ENCODE results near the gene RAD1. TPM values are rescaled to one million over a fixed set of nuclear protein-coding genes. Genes with fewer than 3 reads are reported as not detected.

Gene RAD1
- total RNA-seq, 1 experiment from 2014 or later, result 33.4 TPM

GRCh38 chr5:34870382-34870781, 44.9 kb downstream of the RAD1 start:
- H3K9me3 Mint-ChIP-seq, result peaks cover 6% of the 10 kb centered on the region
- H3K36me3 Mint-ChIP-seq, result peaks cover 5% of the 10 kb centered on the region
- no peaks in the 10 kb centered on the region for H3K27me3 Mint-ChIP-seq (ENCODE audit: low read depth)
- ChIA-PET CTCF (no interaction called here), POLR2A (no interaction called here)
- H3K4me1 Mint-ChIP-seq, result peaks cover 27% of the 10 kb centered on the region
- no peak overlapping the region for H3K27ac Mint-ChIP-seq
- ATAC-seq, result no peak
- no peak overlapping the region for H3K4me3 Mint-ChIP-seq
- no peak for TF ChIP-seq RORB (CRISPR knock-in tag; IDR thresholded peaks at IDR 0.05)
- no peak for TF ChIP-seq OVOL2 (CRISPR knock-in tag; IDR thresholded peaks at IDR 0.05; ENCODE audit: borderline replicate concordance)
- TF ChIP-seq GTF2I (CRISPR knock-in tag; conservative IDR thresholded peaks at IDR 0.05), result no peak
- no peak for TF ChIP-seq ESRRA (CRISPR knock-in tag; IDR thresholded peaks at IDR 0.05; ENCODE audit: borderline replicate concordance)
- no peak for TF ChIP-seq ZNF281 (CRISPR knock-in tag; IDR thresholded peaks at IDR 0.05)
- no peak for TF ChIP-seq JUN (CRISPR knock-in tag; IDR thresholded peaks at IDR 0.05)
- no peak for TF ChIP-seq SMAD3 (CRISPR knock-in tag; IDR thresholded peaks at IDR 0.05; ENCODE audit: borderline replicate concordance)
- DNase-seq (ENCODE audit: low spot score), result no peak

- ChIA-PET CTCF (no interaction called here), POLR2A (interaction anchor here (1.2 kb wide), 1 partner anchor 30 kb away, joined by 4 read pairs; no protein-coding TSS in a partner anchor)
- Mint-ChIP-seq H3K36me3 (no peaks in the 10 kb centered on the region; the same call in 1 of the 2 replicates), H3K4me1 (peaks cover 38% of the 10 kb centered on the region), H3K27me3 (ENCODE audit: low read depth) (no peaks in the 10 kb centered on the region), H3K9me3 (no peaks in the 10 kb centered on the region), H3K4me3 (no peak overlapping the region), H3K27ac (no peak overlapping the region)
- no peak for TF ChIP-seq OVOL2 (CRISPR knock-in tag; IDR thresholded peaks at IDR 0.05; ENCODE audit: borderline replicate concordance)
- no peak for TF ChIP-seq NFYB (CRISPR knock-in tag; conservative IDR thresholded peaks at IDR 0.05; ENCODE audit: low read depth)
- no peak for TF ChIP-seq NR1H2 (CRISPR knock-in tag; IDR thresholded peaks at IDR 0.05)
- no peak for TF ChIP-seq PRRX2 (CRISPR knock-in tag; IDR thresholded peaks at IDR 0.05)
- TF ChIP-seq E2F4 (CRISPR knock-in tag; IDR thresholded peaks at IDR 0.05; ENCODE audit: borderline replicate concordance, low read depth), result no peak
- TF ChIP-seq RELA (CRISPR knock-in tag; IDR thresholded peaks at IDR 0.05; ENCODE audit: borderline replicate concordance), result no peak
- DNase-seq (ENCODE audit: low spot score) (no peak), ATAC-seq (no peak)
Observed at GRCh38 chr5:34869256-34869655, 46.0 kb downstream of the RAD1 start.

- DNase-seq (ENCODE audit: low spot score) (no peak), ATAC-seq (no peak)
- CTCF ChIA-PET, result no interaction called here
- Mint-ChIP-seq H3K9me3 (no peaks in the 10 kb centered on the region), H3K4me1 (peaks cover 43% of the 10 kb centered on the region), H3K4me3 (no peak overlapping the region), H3K27ac (no peak overlapping the region), H3K36me3 (no peaks in the 10 kb centered on the region; the same call in 1 of the 2 replicates), H3K27me3 (ENCODE audit: low read depth) (no peaks in the 10 kb centered on the region)
- TF ChIP-seq JAZF1 (CRISPR knock-in tag; IDR thresholded peaks at IDR 0.05) (no peak), PRDM15 (CRISPR knock-in tag; IDR thresholded peaks at IDR 0.05) (no peak), CBFB (CRISPR knock-in tag; IDR thresholded peaks at IDR 0.05; ENCODE audit: low read depth) (no peak), ZNF138 (CRISPR knock-in tag; conservative IDR thresholded peaks at IDR 0.05) (no peak), ZBTB21 (CRISPR knock-in tag; IDR thresholded peaks at IDR 0.05; ENCODE audit: borderline replicate concordance) (no peak), ATF1 (CRISPR knock-in tag; IDR thresholded peaks at IDR 0.05) (no peak), MXD4 (CRISPR knock-in tag; IDR thresholded peaks at IDR 0.05; ENCODE audit: borderline replicate concordance) (no peak), NR3C1 (CRISPR knock-in tag; conservative IDR thresholded peaks at IDR 0.05; ENCODE audit: low read depth) (no peak), ZNF423 (CRISPR knock-in tag; IDR thresholded peaks at IDR 0.05) (no peak), TEAD1 (CRISPR knock-in tag; IDR thresholded peaks at IDR 0.05) (no peak), NR2C2 (CRISPR knock-in tag; IDR thresholded peaks at IDR 0.05) (no peak), ATF2 (CRISPR knock-in tag; IDR thresholded peaks at IDR 0.05; ENCODE audit: borderline replicate concordance, low read depth) (no peak)
- POLR2A ChIA-PET, result interaction anchor here (1.2 kb wide), 1 partner anchor 30 kb away, joined by 4 read pairs; no protein-coding TSS in a partner anchor
Observed at GRCh38 chr5:34868791-34869190, 46.5 kb downstream of the RAD1 start.
